Muscle of arm (tissue), 12 donors: Measurements from ENCODE around the gene ABLIM3. TPM values are rescaled to one million over a fixed set of nuclear protein-coding genes. Genes with fewer than 3 reads are reported as not detected.

ENCODE experiments used
- DNase-seq: peaks from one replicate; pipeline ENCODE4 v3.0.0-alpha.2; 2013
- polyA plus RNA-seq, 12 donors: library from polyadenylated mRNA; unstranded; fragments of 120-200 nt; gene quantifications; one replicate each; pipeline ENCODE4 v1.2.1, GENCODE V29; 2013; ENCODE audit not compliant: insufficient read length in 12 of 12

ABLIM3 gene
- polyA plus RNA-seq, 12 donors, result 70.7 to 148 (median 91.1) TPM; not detected in 1

DNA sequence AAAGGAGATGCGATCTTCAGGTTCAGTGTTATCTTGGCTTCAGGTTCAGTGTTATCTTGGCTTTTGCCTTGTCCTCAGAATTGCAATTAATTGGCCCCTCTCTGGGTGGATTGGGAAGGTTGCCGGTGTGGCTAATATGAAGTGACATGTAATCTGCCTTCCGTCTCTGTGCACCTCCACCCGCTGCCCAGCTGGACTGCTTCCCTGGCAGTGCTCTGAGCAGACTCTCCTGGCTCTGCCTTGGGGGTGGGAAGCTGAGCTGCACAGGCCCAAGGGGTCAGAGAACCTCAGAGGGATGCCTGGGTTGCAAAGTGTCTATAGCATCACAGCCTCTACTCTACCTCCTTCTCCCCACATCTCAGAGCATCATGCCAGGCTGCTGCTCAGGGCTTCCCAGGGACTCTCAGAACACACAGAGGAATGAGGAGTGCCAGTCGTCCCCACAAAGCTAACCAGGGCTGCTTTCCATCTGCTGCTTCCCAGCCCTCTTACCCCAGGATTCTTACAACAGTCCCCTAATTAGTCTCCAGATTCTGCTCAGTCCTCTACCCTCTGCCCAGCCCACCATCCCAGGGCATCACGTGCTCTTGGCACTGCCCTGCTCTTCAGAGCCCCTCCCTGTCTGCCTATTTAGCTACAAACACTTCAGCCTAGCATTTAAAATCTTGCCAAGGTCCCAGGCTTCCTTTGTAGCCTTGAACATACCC, 76.0 kb downstream of the ABLIM3 start:
- DNase-seq, result no peak

DNA sequence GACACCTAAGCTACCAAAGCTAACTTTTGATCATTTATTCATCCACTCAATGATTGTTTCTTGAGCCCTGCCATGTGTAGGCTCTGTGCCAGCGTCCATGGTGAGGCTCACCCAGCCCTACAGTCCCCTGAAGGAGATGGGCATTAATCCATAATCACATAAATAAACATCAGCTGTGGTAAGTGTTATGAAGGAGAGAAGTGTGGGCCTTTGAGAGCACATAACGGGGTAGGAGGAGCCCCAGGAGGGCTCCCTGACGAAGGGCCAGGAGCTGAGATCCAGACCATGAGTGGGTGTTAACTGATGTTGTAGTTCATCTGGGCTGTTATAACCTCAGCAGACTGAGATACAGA, 76.5 kb downstream of the ABLIM3 start:
- DNase-seq, result no peak

DNA sequence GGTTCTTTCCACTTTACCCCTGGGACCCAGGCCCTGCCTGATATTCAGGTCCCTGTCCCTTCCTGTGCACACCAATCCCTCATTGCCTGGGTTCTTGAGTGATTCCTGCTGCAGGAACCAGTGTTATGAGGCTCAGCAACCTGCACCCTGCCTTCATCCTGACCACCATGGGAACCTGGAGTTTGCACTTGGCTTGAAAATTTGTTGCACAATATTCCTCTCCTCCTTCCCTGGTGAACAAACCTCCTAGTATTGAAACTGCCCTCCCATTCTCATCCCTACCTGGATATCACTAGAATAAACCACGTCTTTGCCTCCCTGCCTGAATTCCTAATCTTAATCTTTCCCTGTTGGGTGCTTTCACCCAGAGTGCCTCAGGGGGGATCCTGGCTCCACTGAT, 78.3 kb downstream of the ABLIM3 start:
- no peak for DNase-seq

DNA sequence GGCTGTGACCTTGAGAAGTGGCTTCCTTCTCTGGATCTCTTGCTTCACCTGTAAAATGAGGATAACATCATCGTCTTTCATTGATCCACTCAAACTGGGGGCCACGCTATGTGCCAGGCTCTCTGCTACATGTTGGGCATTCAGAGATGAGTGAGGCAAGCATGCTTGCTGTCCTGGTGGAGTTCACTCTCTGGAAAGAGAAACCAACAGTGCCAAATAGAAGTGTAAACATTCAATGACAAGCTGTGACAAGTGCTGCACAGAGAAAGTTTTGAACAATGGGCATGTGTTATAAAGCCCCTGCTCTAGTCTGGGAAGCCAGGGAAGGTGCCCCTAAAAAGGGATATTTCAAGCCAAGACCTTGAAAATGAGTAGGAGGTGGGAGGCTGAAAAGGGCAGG, 79.5 kb downstream of the ABLIM3 start:
- no peak for DNase-seq

DNA sequence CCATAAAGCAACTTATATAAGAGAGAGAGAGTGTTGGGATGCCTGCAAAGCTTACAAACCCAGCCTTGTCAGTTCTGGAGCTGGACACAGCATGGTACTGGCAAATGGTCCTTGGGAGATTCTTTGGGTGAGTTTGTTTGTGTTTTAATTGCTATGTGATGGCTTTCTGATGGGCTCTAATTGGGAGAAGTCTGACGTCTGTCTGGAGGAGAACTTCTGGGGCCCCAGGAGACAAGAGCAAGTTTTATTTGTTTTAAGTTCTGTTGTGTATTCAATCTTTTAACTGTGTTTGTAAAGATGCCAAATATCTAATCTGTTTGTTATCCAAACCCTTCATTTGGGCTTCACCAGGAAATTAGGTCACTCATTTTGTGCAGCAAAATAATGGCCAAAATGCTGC, 80.0 kb downstream of the ABLIM3 start:
- DNase-seq, result no peak

DNA sequence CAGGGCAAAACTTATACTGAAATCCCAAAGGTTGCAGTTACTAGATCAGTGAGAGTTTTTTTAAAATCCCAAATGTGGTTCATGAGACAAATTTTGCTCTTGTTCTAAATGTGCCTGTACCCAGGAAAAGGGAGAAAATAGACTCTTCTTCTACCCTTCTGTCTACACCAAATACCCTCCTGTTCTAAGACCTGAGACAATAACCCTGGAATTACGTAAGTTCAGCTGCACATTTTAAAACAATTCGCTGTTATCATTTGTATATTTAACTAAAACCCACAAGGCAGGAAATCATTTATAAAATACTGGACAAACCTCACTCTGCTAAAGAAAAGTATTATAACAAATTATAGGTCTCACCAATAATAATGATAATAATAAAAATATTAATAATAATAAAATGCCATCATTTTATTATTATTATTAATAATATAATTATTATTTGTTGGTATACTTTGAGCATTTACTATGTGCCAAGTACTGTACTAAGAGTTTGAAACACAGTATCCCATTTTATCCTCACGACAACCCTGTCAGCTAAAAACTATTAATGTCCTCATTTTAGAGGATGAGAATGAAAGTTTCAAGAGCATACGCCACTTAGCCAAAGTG, 80.5 kb downstream of the ABLIM3 start:
- no peak for DNase-seq

DNA sequence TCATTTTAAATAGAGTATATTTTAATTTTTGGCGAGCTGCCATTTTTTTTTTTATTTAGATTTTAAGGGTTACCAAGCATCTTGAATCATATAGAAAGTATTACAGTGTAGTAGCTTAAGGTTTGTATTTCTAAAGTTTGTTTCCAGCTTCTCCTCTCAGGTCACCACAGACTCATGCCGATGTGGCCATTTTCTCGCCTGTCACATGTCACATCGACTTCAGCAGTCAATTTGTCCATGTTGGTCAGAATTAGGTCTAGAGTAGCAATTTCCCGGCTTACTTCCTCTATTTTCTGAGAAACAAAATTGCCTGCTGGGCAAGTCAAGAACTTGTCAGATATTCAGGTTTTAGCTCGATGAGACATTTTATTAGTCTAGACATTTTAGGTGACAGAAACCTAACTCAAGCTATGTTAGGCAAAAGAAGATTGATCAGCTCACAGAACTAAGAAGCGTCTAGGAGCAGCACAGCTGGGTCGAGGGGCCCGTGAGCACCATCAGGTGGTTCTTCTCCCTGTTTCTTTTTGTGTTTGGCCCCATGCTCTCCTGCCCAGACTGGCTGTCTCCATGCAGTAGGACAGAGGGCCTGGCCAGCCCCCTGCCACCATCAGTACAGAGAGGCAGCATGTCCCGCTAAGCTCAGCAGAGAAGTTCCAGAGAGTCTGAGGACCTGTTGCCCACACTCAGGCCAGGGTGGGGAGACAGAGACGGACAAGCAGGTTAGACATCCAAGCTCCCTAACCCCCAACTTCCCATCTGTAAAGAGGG, 82.0 kb downstream of the ABLIM3 start:
- DNase-seq, result no peak

DNA sequence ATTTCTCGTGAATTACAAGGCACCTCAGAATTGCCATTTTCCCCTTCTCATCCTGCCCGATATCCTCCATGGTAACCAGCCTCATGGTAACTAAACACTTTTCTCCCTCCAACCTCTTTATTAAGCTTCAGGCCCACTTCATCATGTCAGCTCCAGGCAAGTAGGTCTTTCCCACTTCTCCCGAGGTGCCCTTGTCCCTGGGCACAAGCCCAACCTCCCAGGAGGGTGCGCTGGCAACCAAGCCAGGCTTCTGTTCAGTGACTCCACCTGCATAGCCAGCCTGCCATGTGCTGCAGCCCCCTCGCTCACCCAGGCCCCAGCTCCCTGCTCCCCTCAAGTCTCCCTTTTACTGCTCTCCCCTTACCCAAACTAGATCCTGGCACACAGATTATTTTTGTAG, 83.0 kb downstream of the ABLIM3 start:
- no peak for DNase-seq

DNA sequence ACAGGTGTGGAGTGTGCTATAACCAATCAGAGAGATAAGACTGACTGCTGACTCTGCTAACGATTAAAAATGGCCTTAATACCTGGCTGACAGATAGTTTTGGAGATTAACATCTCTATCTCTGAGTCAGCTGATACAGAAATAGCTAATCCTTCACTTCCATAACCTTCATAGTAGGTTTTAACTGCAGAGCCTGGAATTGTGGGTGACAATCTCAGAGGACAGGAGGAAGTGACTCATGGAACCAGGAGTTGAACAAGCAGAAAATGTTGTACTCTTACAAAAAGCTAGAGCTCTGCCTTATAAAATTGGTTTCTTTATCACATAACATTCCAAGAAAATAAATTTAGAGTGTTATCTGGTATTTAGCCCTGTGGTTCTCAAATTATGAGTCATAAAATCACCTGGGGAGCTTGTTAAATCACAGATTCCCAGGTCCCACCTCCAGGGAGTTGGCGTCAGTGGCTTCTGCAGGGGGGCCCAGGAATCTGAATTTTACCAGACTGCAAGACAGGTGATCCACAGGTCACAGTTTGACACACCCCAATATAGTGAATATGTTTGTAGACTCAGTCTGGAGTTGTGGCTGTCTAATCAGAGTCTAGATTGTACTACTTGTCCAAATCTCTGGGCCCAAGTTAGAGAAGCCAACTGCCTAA, 86.0 kb downstream of the ABLIM3 start:
- DNase-seq, result no peak

DNA sequence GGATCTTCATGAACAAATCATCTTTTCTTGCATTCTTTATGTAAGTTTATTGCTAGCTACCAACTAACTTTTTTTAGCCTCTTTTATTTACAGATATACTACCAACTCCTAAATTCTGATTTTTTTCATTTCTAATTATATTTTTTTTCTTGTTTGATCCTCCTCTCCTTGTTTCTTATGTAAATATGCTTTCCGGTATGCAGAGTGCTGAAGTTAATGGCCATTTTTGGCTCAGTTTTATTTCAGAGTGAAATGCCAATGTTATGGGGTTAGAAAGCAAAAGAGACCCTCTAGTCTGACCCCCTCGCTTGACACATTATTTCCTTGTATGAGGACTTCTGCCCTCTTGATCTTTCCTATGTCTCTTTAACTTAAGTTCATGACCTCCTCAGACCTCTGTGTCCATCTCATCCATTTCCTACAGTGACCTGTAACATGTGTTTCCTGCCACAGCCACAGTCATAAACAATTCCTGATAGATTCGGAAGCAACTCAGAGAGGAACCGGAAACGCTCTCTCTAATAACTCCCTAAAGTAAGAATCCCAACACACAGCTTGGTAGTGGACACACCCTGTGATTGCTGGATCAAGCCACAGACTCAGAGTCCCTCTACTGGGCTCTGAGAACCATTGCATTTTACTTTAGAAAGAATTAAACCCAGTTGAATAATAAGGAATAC, 87.5 kb downstream of the ABLIM3 start:
- DNase-seq, result peak; percentile 38

DNA sequence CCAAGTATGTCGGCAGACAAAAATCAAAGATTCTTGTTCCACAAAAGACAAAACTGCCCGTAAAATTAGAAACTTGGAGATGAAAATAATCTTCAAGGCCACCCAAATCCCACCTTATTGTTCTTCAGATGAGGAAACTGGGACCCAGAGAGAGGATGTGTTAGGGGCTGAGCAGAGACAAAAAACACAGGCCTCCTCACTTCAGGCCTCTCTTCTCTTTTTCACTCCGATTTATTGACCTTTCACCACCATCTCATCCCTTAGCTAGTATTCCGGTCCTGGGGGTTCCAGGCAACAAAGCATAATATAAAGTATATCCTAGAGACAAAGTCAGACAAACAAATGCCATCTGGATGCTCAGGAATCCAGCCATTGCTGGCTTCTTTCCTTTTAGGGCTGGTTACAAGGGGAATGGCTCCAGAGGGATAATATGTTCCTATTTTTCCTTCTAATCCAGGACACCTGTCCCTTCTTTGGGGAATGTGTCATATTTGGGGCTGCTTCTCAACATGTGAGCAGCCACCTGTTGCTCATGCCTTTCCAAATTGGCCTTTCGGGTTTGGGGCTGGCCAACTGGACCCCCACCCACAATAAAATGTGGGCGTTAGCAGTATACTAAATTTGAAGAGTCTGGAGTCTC, 88.1 kb downstream of the ABLIM3 start:
- DNase-seq, result no peak

DNA sequence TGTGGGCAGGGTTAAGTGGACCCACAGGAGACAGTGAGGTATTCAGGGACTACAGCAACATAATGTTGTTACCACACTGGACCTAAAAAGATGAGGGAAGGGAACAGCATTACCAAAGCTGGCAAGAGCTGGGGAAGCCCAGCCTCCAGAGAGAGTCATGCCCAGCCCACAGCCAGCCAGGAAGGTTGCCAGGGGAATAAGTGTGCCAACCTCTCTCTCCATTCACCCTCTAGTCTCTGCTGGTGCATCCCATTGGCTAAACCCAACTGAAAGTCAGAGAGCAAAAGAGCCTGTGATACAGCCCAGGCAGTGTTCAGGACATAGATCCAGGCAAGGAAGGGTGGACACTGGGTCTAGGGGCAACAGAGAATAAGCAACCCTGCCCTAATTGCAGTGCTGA, 94.5 kb downstream of the ABLIM3 start:
- DNase-seq, result no peak

DNA sequence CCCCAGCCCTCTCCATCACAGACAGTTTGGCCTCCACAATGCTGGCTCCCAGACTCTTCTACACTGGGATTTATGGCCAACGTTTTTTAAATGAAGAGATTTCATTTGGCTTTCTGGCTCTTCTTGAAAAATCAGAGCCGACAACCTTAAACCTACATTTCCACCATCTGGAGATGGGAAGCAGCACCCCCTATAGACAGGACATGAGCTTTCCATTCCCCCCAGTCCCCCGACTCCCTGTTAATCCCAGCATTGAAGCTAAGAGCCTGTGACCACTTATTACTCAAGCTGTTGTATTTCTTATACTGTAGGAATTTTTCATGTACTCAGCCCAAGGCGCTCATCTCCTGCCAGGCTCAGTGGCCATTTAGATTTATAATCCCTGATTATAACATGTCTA, 96.4 kb downstream of the ABLIM3 start:
- no peak for DNase-seq

DNA sequence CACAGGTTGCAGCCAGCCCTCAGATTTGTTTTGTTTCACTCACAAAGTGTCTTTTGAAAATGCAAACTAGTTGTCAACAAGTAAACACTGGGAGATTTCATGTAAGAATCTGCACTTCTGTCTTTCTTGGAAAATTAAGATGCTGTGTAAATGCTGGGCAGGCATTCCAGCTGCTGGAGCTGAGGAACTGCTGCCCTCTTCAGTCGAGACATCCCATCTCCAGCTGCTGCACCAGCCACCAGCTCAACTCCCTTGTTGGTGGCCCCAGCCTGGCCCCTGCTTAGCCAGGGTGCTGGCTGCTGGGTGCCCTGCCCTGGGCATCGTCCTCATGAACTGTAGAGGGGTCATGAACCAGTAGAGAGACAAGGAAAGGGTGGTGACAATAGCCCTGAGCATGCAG, 97.2 kb downstream of the ABLIM3 start:
- no peak for DNase-seq

DNA sequence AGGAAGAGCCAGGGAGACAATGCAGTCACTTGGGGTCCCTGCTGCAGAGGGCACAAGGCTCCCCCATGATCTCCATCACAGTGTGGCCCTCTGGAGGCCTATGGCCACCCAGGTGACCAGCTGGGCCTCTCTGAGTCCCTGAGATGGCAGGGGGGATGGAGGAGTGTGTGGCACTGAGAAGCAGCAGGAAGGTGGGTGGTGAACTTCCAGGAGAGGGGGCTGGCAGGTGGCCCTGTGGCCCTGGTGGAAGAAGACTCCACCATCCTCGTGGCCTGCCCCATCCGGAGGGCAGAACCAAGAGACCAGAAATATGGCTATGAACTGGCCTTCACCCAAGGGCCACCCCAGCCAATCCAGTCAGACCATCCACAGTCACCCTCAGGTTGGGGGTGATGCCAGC, 98.6 kb downstream of the ABLIM3 start:
- DNase-seq, result no peak

DNA sequence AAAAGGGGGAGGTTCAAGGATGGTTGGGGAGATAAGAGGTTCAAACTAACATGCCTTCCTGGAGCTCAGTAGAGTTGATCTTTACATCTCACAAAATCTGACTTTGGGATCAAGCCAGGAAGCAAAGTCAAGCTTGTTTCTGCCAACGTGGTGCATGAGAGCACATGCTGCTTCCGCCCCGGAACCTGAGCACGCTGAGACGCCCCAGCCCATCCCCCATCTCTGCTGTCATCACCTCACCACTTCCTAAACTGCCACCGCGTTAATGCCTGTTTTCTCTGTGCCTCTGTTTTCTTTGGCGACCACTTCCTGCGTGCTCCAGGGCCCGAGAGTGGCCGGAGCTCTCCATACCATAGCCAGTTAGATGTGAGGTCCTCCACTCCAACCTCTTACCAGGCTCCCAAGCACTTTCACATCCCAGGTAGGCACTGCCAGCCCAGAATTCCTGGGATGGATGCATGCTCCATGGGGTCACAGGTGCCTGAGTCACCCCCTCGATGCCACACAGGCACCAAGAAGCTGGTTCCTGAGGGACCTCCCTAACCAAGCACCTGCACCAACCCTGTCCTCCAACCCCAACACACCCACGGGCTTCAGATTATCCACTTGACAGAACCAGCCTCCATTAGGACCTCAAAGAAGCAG, 99.2 kb downstream of the ABLIM3 start:
- DNase-seq, result no peak

DNA sequence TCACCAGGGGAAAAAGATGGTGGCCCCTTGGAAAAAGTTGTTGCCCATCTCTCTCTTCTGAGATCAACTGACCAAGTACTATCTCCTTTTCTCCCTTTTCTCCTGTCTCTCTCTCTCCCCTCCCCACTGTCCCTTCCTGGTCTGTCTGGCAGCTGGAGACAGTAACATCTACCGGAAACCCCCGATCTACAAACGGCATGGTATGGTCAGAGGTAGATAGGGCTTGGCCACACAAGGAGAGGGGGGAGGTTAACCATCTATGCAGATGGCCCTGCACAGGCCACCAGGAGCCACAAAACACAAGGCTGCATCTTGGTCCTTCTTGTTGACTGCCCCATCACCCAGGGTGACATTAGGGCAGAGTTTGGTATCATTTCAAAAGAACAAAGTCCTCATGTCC, 101.0 kb downstream of the ABLIM3 start:
- DNase-seq, result no peak

DNA sequence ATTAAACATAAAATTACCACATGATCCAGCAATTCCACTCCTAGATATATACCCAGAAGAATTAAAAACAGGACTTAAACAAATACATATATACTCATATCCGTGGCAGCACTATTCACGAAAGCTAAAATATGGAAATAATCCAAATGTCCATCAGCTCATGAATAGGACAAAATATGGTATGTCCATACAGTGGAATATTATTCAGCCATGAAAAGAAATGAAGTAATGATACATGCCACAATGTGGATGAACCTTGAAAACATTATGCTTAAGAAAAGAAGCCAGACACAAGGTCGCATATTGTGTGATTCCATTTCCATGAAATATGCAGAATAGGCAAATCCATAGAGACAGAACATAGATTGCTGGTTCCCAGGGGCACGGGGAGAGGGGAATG, 105.6 kb downstream of the ABLIM3 start:
- DNase-seq, result no peak

DNA sequence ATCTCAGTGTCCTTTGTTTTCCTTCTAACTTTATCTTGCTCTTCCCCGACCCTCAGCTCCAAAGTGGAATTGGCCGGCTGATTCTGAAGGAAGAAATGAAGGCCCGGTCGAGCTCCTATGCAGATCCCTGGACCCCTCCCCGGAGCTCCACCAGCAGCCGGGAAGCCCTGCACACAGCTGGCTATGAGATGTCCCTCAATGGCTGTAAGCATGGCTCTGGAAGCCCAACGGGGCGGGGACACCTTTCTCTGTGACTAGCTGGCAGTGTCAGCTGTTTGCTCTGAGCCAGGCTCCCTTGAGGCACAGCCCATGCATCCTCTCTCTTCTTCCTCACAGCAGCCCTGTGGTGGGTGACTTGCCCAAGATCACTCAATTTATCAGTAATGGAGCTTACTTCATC, 106.4 kb downstream of the ABLIM3 start:
- DNase-seq, result no peak

DNA sequence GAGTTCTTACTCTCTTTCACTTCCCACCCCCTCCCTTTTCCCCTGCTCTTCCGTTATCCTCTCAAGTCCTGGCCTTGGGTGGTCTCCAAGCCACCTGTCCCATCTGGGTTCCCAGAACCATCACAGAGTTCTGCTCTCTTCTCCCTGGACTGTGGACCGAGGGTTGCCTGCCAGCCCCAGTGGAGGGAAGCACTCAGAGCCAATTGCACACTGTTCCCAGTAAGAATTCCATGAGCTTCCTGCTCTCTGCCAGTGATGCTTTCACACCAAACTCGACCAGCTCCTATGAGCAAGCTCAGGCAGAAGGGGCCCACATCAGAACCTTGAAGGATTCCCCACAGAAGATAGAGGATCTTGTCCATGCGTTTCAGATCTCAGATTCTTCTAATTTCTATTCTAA, 110.3 kb downstream of the ABLIM3 start:
- DNase-seq, result no peak

DNA sequence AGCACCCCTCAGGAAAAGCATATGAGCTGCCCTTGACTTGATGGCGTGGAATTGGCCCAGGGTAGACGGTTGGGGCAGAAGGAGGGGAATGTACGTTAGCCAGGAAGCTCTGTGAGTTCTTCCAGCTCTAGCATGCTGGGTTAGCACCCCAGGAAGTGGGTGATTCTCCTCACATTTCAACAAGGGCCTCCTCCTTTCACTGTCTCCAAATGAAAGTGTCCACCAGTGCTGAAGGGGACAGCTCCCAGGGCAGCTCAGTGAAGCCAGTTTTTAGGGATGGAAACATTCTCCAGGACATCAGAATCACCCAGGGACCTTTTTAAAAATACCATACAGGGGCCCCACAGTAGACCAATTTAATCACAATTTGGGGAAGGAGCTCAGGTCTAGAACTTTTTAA, 113.2 kb downstream of the ABLIM3 start:
- DNase-seq, result peak; percentile 17
